HG03139 (cell line): ENCODE results near the gene KRT37.

Experiments
- ATAC-seq: cut with Tn5 transposase; IDR thresholded peaks from one replicate; pipeline ENCODE4 v1.9.1; 2021; ENCODE audit not compliant: unreplicated experiment

Gene KRT37

DNA sequence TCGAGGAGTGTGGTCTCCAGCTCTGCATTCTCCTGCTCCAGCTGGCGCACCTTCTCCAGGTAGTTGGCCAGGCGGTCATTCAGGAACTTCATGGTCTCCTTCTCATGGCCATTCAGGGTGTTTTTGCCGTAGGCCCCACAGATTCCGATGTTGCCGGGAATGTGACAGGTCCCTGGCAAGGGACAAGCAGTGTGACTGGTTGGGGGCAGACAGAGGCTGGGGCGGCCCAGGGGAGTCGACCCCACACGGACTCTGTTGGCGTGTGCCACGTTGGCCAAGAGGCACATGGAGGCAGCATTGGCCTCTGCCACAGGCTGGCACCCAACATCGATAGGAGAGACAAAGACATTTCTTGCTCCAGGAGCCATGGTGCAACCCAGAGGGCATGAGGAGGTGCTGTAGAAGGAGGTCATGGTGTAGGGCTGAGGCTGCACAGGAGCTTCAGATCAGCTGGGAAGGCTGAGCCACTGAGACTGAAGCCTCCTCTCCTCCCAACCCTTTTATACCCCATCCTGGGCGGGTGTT is at the start of gene KRT37:
Gene KRT37 (minus strand): TSS at position 475 of the 525 bp plus-strand sequence. CDS start 62 bp downstream, at position 413.
- no peak for ATAC-seq

DNA sequence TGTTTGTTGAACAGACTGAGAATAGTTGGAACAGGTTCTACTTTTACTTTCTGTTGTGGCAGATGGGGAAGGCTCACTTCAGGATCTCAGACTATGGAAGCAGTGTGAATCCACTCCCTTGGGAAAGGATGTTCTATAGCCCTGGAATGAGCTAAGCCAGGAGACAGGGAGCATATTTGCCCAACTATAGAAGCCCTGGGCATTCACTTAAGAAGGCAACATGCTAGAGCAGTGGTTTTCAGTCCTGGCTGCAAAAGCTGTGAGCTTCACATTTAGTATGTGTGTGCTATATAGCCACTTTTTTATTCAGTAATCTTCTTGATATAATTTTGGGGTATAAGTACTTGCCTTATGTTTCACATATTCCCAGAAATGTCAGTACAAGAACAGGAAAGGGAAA is 44.0 kb upstream of the KRT37 start:
- no peak for ATAC-seq

- ATAC-seq, result no peak
Measured at GRCh38 chr17:41467561-41467960, 43.2 kb upstream of the KRT37 start.

- ATAC-seq, result no peak
Measured at GRCh38 chr17:41466988-41467387, 42.6 kb upstream of the KRT37 start, which contains the start of gene KRT32. Gene KRT32, minus strand, starts transcription at chr17:41467386. Its CDS starts 61 bp downstream, at chr17:41467325.

- no peak for ATAC-seq
Measured at GRCh38 chr17:41464682-41465081, 40.3 kb upstream of the KRT37 start.

GRCh38 chr17:41464173-41464572 is 39.8 kb upstream of the KRT37 start:
- ATAC-seq, result no peak

DNA sequence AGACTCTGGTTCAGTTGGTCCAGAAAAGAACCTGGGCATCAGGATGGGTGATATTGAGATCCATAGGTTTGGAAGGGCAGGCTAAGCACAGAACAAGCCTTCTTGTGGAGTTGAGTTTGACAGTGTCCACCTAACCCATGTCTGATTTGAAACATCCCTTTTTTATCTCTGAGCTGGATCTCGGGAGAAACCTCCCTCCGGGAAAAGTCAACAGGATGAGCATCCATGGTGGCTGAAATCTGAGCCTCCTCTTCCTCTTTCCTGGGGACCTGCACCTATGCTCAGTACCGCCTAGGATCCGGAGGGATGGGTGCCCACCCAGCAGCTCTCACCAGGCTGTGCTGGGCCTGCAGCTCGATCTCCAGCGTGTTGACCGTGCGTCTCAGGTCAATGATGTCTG is 39.4 kb upstream of the KRT37 start:
- ATAC-seq, result no peak

- ATAC-seq, result no peak
Measured at GRCh38 chr17:41462705-41463104, 38.3 kb upstream of the KRT37 start.

DNA sequence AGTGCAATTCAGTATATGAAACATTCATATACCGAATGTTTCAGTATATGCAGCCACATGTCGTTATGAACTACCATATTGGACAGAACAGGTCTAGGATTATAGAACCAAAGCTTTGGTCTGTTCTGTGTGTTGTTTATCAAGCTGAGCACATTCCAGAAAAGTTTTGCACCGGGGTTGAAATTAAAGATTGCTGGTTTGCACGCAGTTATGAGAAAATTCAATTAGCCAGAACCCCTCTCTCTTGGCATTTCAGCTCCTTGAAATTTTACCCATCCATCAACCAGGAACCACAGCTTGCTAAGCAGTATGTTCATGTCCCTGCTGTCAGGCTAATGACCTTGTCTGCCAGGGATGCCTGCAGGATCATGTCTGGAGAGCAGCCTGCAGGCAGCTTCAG is 33.3 kb upstream of the KRT37 start:
- no peak for ATAC-seq

DNA sequence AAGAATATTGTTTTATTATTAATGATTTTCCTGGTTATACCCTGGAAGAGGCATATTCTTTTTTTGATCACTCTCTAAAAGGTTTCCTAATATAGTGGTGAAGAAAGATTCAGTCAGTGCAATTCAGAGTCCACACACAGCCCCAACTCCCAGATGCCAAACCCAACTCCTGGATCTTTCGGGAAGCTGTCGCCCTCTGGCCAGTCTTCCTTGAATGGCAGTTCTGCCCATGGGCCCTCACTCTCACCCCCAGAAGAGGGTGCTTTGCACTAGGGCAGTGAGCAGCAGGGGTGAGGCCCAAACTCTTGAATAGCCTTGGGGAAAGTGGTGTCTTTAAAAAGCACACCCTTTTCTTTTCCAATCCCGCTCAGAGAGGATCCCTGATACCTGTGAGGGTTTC is 31.8 kb upstream of the KRT37 start:
- no peak for ATAC-seq

GRCh38 chr17:41455236-41455635 is 30.9 kb upstream of the KRT37 start:
- no peak for ATAC-seq

DNA sequence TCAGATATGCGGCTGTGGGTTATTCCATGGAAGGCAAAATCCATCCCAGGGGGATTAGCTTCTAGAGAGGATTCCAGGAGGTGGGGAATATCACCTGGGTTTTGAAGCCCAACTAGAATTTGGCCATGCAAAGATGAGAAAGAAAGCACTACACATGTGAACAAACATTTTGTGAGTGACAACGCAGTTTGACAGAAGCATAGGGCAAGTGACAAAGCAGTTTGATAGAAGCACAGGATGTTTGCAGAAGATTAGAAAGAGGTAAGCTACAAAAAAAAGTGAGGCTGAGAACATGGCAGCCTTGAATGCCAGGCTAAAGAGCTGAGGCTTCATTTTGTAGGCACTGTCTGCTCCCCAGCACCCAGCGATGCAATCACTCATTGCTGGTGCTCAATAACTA is 28.7 kb upstream of the KRT37 start:
- no peak for ATAC-seq

- no peak for ATAC-seq
Measured at GRCh38 chr17:41452281-41452680, 27.9 kb upstream of the KRT37 start.

DNA sequence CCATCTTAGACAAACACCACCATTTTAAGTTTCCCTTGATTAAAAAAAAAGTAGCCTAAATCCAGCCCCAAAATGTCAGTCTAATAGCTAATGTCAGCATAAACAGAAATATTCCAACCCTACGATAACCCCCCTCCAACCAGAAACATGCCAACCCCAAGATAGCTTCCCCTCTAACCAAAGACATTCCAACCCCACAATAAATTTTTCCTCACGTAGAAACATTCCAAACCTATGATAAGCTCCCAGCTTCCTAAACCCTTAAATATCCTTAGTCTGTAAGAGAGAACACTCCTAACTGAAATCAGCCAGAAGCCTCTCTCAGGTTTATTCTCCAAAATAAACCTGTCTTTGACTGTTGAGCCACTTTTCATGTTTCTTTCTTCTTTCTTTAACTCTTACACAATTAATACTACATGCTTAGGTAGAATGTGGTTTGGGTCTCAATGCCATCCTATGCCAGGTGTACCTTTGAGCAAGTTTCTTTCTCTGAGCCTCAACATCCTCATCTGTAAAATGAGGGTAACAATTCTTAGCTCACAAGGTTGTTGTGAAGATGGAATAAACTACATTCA is 26.9 kb upstream of the KRT37 start:
- no peak for ATAC-seq

DNA sequence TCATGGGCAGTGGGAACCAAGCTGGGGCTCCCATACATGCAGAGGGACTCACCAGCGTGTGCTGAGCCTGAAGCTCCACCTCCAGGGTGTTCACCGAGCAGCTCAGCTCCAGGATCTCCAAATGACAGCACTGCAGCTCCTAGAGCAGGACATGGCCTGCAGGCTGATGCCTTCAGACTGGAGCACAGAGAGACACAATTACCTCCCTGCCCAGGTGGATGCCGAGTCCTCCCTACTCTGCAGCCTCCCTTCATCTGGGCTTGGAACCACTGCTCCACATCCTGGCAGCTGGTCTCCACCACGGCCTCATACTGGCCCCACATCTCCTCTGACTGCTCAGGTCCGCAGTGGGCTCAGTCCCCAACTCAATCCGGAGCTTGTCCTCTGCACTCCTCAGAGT is 24.6 kb upstream of the KRT37 start:
- ATAC-seq, result no peak

GRCh38 chr17:41448506-41448905 is 24.1 kb upstream of the KRT37 start:
- ATAC-seq, result no peak

DNA sequence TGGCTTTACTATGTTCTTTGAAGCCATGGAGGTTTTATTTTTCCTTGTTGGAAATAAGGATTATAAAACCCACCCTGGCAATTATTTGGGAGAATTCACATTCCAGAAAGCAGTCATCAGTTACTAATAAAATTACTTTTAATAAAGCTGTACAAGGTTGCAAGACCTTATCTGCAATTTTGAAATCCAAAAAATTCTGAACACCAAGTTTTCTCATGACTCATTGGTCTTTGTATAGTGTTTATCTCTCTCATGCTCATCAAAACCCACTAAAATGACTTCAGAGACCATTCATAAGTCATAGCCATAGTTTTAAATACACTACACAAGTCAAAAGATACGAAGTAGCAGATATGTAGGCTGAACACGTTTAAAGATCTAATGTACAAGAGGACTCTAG is 22.4 kb upstream of the KRT37 start:
- no peak for ATAC-seq

DNA sequence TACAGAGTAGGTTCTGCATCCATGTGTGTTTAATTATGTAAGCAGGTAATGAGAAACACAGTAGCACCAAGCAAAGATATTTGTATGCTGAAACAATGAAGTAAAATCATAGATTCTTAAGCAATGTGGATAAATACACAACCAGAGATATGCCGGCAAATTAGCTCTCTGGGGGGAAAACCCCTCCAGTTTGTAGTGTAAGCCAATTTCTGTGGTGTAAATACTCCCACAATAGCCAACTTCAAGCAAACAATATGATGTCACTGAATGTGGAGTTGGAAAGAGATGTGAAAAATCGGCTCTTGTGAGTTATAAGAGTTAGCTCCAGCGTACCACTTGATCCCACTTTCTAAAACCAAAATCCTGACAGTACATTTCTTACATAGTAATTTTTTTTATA is 20.3 kb upstream of the KRT37 start:
- ATAC-seq, result no peak

GRCh38 chr17:41444186-41444585 is 19.8 kb upstream of the KRT37 start:
- ATAC-seq, result no peak

DNA sequence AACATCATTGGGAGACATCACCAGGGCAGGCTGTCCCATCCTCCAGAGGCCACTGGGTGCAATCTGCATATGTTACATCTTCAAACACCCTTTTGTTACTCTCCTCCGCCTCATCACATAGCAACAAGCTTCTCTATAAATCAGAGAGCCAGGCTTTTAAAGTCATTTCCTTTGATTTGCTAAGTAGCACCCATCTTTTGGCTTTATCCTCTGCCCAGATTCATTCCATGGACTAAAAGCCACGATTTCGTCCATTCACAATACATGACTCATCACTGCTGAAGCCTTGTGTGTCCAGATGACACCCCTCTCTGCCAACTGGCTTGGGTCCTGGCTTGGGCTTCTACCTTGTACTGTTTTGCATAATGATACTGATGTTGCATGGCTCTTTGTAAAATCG is 18.4 kb upstream of the KRT37 start:
- no peak for ATAC-seq

DNA sequence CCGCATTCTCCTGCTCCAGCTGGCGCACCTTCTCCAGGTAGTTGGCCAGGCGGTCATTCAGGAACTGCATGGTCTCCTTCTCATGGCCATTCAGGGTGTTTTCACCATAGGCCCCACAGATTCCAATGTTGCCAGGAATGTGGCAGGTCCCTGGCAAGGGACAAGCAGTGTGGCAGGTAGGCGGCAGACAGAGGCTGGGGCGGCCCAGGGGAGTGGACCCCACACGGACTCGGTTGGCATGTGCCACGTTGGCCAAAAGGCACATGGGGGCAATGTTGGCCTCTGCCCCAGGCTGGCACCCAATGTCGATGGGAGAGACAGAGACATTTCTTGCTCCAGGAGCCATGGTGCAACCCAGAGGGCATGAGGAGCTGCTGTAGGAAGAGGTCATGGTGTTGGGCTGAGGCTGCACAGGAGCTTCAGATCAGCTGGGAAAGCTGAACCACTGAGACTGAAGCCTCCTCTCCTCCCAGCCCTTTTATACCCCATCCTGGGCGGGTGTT is 16.2 kb upstream of the KRT37 start, which contains the start of gene KRT38:
Gene KRT38 (minus strand): TSS at position 453 of the 503 bp plus-strand sequence. CDS start 62 bp downstream, at position 391.
- no peak for ATAC-seq

- no peak for ATAC-seq
Measured at GRCh38 chr17:41439375-41439774, 15.0 kb upstream of the KRT37 start.

DNA sequence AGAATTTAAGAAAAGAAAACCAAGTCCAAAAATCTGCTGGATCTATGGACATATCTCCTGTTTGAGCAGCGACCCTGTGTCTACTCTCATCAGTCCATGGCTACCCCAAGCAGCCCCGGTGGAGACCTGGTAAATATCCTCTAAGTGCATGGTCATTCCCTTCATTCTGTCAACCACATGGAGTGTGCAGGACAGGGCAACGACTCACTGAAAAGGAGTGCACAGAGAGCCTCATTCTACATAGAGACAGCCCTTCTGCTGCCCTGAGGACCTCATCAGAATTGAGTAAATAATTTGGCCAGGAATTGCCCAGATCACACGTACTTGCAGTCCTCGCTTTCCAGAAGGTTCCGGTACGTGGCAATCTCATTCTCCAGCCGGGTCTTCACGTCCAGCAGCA is 13.4 kb upstream of the KRT37 start:
- no peak for ATAC-seq
